ENCODE data around the gene SUSD1. TPM values are rescaled to one million over a fixed set of nuclear protein-coding genes. Genes with fewer than 3 reads are reported as not detected.

The SUSD1 gene
- total and polyA plus RNA-seq, 2 donors from 2014 or later: 11.0 to 19.8 TPM

- intact Hi-C loops (cut with DNase I): no loop called here
- no peaks in the 10 kb centered on the region for H3K36me3 ChIP-seq (ENCODE audit: control insufficient read depth in 2 of 3, insufficient read depth in 3 of 3, low read length in 3 of 3)
- H3K27ac ChIP-seq (ENCODE audit: low read depth in 2 of 2, low read length in 2 of 2): no peak overlapping the region
- H3K4me1 ChIP-seq (ENCODE audit: control insufficient read depth in 2 of 3, insufficient read depth in 2 of 3, low read depth in 1 of 3, low read length in 3 of 3): peaks cover 0 to 12% (median 4%) of the 10 kb centered on the region in 3 donors
- no peak overlapping the region for H3K9ac ChIP-seq (ENCODE audit: low read length in 3 of 3)
- DNase-seq (no peak), FAIRE-seq (no peak)
- no peaks in the 10 kb centered on the region for H3K9me3 ChIP-seq (ENCODE audit: control insufficient read depth in 2 of 3, insufficient read depth in 1 of 3, low read length in 3 of 3)
- TF ChIP-seq, protein P1, sequence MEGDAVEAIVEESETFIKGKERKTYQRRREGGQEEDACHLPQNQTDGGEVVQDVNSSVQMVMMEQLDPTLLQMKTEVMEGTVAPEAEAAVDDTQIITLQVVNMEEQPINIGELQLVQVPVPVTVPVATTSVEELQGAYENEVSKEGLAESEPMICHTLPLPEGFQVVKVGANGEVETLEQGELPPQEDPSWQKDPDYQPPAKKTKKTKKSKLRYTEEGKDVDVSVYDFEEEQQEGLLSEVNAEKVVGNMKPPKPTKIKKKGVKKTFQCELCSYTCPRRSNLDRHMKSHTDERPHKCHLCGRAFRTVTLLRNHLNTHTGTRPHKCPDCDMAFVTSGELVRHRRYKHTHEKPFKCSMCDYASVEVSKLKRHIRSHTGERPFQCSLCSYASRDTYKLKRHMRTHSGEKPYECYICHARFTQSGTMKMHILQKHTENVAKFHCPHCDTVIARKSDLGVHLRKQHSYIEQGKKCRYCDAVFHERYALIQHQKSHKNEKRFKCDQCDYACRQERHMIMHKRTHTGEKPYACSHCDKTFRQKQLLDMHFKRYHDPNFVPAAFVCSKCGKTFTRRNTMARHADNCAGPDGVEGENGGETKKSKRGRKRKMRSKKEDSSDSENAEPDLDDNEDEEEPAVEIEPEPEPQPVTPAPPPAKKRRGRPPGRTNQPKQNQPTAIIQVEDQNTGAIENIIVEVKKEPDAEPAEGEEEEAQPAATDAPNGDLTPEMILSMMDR (IDR thresholded peaks at IDR 0.05; ENCODE audit: borderline replicate concordance, extremely low read depth, insufficient read depth): no peak
- no peaks in the 10 kb centered on the region for H3K27me3 ChIP-seq (ENCODE audit: control insufficient read depth, insufficient read depth, low read length)
- no peak overlapping the region for H3K4me3 ChIP-seq (ENCODE audit: low read length in 3 of 3)
Observed at GRCh38 chr9:112025850-112026249, 149.2 kb downstream of the SUSD1 start.

- DNase-seq: no peak
- peak overlapping the region; percentile 84 to 87 for H3K27ac ChIP-seq (ENCODE audit: low read depth in 2 of 2, low read length in 2 of 2)
Observed at GRCh38 chr9:112021742-112022141, 153.4 kb downstream of the SUSD1 start.

DNA sequence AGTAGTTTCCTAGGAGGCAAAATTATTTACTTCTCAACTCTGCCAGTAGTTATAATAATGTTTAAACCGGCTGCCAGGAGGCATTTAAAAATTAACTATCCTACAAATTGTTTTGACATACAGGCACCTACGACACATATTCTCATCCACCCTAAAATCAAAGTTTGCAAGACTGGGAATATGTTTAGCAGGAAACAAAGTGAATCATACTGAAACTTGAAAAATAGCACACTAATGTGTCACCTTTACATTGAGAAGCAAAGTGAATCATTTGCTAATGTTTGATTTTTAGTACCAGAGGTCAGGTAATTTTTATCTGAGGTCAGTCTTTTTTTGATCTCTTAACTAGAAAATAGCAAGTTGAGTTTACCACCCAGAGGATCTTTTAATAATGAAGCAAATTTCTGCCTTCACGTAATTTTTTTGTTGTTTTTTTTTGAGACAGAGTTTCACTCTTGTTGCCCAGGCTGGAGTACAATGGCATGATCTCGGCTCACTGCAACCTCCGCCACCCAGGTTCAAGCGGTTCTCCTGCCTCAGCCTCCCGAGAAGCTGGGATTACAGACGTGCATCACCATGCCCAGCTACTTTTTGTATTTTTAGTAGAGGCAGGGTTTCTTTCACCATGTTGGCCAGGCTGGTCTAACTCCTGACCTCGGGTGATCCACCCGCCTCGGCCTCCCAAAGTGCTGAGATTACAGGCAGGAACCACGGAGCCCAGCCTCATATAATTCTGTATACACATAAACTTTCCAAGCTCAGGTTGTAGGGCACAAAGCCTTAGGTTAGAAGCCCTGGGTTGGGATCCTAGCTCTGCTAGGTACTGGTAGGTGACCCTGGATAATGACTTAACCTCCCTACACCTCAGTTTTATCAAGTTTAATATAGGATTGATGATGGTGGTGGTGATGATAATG is 154.2 kb downstream of the SUSD1 start:
- TF ChIP-seq, protein P1 (IDR thresholded peaks at IDR 0.05; ENCODE audit: borderline replicate concordance, extremely low read depth, insufficient read depth): no peak
- FAIRE-seq (peak; percentile 88), DNase-seq (peak in 2 of 5 donors; percentile 19 to 43)
- Histone ChIP-seq H3K36me3 (ENCODE audit: control insufficient read depth in 2 of 3, insufficient read depth in 3 of 3, low read length in 3 of 3) (no peaks in the 10 kb centered on the region), H3K4me3 (ENCODE audit: low read length in 3 of 3) (peak overlapping the region in 1 of 3 donors; percentile 21), H3K27ac (ENCODE audit: low read depth in 2 of 2, low read length in 2 of 2) (peak overlapping the region; percentile 84 to 87), H3K4me1 (ENCODE audit: control insufficient read depth in 2 of 3, insufficient read depth in 2 of 3, low read depth in 1 of 3, low read length in 3 of 3) (peaks cover 0 to 12% (median 2%) of the 10 kb centered on the region in 3 donors), H3K27me3 (ENCODE audit: control insufficient read depth, insufficient read depth, low read length) (no peaks in the 10 kb centered on the region), H3K9ac (ENCODE audit: low read length in 3 of 3) (peak overlapping the region in 1 of 3 donors; percentile 44), H3K9me3 (ENCODE audit: control insufficient read depth in 2 of 3, insufficient read depth in 1 of 3, low read length in 3 of 3) (no peaks in the 10 kb centered on the region)
- intact Hi-C loops (cut with DNase I): no loop called here

More at GRCh38 chr9:112021742-112022141, 153.4 kb downstream of the SUSD1 start:
- Histone ChIP-seq H3K36me3 (ENCODE audit: control insufficient read depth in 2 of 3, insufficient read depth in 3 of 3, low read length in 3 of 3) (no peaks in the 10 kb centered on the region), H3K4me3 (ENCODE audit: low read length in 3 of 3) (peak overlapping the region in 1 of 3 donors; percentile 7), H3K9ac (ENCODE audit: low read length in 3 of 3) (peak overlapping the region in 1 of 3 donors; percentile 1), H3K4me1 (ENCODE audit: control insufficient read depth in 2 of 3, insufficient read depth in 2 of 3, low read depth in 1 of 3, low read length in 3 of 3) (peaks cover 0 to 12% (median 2%) of the 10 kb centered on the region in 3 donors), H3K27me3 (ENCODE audit: control insufficient read depth, insufficient read depth, low read length) (no peaks in the 10 kb centered on the region), H3K9me3 (ENCODE audit: control insufficient read depth in 2 of 3, insufficient read depth in 1 of 3, low read length in 3 of 3) (no peaks in the 10 kb centered on the region)
- TF ChIP-seq, protein P1 (IDR thresholded peaks at IDR 0.05; ENCODE audit: borderline replicate concordance, extremely low read depth, insufficient read depth): no peak
- intact Hi-C loops (cut with DNase I): no loop called here
- no peak for FAIRE-seq

All from kidney (tissue), 14 donors.